GM18498 (cell line): ENCODE data around the gene ASB4.
"Not testable (repeated sequence)": the region's sequence is repeated elsewhere in the genome, so short reads cannot be mapped to it uniquely, and the experiment has no call there.

ENCODE experiments used
- ATAC-seq: cut with Tn5 transposase; IDR thresholded peaks from one replicate; pipeline ENCODE4 v1.9.1; 2021; ENCODE audit warnings: mild to moderate bottlenecking, moderate library complexity; ENCODE audit not compliant: unreplicated experiment

The ASB4 gene

DNA sequence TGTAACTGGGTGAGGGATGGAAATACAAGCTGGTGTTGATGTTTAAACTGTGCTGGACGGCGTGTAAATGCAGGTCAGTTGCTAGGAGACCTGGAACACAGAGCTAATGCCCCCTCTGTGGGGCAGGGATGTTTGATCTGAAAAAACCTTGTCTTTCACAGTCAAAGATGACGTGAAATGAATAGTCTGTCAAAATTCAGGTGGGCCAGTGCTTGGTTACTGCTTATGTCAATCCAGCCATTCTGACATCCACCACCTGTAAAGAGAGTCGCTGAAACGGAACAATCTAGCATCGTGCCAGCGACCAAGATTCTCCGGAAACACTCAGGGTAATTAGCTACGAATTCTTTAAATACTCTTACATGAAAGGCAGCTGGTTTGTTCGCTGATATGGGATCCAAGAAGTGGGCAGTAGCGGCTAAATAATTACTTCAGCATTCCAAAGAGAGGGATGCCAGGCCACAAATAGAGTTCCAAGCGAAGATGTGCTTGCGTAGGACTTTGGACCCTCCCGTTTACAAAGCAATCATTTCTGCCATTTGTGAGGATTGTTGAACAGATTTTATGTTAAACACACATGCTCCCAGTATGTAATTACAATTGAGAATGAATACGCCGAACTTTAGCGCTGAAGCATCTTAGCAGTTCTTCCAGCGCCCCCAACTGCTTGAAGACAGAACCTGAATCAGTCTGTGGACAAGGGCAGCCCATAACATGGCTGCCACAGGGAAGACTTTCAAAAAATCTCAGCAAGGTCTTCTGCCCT is 7.3 kb upstream of the ASB4 start:
- ATAC-seq, result no peak

DNA sequence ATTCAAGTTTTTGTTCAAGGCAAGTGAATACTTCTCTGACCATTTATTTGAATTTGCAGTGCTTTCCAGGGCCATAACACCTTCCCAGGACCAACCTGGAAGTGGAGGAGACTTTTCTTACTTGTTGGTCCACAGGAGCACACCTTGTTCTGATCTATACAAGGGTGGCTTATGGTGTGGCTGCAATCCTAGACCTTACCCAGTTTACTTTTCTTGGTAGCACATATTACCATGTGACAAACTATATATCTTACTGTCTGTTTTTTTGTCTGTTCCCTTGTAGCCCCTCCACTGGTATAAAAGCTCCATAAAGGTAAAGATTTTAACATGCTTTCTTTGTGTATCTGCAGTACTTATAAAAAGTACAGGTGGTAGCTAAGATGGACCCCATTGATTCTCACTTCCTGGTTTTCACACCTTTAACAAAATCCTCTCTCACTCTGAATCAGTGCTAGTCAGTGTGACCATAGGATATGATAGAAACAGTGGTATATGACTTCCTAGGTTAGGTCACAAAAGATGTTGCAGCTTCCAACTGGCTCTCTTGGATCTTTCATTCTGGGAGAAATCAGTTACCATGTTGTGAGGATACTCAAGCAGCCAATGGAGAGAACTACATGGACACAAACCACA is 5.6 kb upstream of the ASB4 start:
- ATAC-seq, result peak; percentile 72

DNA sequence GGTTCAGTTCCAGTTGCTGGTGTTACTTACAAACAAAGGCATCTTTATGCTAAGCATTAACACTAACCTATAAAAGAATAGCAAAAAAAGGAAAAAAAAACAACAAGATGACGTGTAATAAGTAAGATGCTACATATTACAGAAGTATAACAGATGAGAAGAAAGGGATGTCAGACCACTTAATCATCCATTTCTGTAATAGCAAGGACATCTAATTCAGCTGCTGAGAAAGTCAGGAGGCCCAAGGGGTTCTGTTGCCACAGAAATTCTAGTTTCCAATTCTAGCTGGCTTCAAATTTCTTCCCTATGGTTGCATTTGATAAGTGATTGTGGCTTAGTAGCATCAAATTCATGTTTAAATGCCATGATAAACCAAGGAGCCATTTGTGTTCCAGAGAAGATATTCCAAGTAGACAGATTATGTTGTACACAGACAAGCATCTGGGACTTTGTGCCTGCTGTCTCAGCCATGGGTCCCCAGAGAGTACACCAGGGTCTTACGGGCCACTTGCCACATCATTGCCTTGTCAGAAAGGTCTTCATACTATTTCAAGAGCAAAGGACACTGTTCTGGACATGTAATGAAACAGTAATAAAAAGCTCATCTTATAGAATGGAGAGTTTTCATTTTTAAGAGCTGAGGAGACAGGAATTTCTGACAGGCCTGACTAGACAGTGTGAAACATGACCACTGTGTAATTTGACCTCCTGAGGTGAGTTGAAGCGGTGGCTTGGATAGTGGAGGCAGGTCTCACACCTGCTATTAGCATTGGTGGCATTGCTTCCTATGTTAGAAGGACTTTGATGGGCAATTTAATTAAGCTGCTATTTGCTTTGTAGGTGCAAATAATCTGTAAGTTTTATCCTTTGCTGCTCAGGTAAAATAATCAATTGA is 4.2 kb upstream of the ASB4 start:
- ATAC-seq, result no peak

DNA sequence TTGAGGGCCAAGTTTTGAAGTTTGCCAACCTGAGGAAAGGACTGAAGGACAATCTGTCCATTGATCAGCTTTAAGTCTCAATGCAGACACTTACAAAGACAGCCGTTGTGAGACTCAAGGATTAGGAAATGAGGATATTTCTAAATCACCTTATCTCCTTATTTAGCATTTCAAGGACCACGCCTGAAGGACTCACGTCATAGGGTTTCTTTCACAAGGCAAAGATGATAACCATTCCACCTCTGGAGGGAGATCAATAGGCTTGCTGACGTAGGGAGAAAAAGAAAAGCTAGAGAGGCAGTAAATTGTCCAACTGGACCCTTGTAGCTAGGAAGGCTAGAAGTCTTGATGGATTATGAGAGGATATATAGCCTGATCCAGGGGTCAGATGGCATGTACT is 3.3 kb upstream of the ASB4 start:
- ATAC-seq, result no peak

DNA sequence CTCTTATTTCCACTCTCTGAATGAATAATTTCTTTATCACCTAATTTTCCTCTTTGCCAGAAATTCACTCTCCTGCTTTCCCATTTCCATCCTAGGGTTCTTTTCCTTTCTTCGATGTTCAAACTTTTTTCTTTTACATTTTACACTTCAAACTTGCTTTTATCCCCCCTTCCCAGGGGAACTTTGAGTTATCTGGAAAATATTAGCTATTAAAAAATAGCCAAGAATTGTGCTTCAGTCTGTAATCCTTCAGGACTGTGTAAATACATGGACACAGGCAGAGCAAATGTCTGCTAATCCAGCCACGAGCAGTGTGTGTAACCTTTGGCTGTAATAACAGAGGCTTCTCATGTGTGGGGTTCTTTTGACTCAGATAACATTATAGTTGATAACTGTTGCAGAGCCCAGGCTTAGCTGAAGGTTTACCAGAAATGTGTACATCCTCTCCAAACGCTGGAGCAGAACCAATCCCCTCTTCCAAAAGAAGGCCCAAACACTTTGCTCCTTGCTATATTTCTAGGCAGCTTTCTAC is 4.6 kb downstream of the ASB4 start:
- no peak for ATAC-seq

DNA sequence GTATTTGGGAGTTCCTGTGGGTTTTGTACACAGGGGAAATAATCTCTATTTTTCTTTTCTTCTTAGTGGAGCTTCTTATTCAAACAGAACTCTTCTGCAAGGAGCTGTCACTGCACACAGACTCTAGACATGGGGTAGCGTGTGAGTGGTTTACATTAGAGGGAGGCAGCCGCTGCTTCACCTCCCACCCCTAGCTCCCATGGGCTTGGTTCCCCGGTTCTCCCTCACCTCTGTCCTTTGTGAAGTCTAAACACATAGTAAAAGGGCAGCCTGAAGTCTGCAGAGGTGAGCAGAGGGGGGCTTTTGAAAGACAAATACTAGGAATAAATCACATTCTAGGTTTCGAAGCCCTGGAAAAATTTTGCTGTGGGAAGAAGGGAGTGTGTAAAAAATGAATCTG is 5.5 kb downstream of the ASB4 start:
- no peak for ATAC-seq

DNA sequence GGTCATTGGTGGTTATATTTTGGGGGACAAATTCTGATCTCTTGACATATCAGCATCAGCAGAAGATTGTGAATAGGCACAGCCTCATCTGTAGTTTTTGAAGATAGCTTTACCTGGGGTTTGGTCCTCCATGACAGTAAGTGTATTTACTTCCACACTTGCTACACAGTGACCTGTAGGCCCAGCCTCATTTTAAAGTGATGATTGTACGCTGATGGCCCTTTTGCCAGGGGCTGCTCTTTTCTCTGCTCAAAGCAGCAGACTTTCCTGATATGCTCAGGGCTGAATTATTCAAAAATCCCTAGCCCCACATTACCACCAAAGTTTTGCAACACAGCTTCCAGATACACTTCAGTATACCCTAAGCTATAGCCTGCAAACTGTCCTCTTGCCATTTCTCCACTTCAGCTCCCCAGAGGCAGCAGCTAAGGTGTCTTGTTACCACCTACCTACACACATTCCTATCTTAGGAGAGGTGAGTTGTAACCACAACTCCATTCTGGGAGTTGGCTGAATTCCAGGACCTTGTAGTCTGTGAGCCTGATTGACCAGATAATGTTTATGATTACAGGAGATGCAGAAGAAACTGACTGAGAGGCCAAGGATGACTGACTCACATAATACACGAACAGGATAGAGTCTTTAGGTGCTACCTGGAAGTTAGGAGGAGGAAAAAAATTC is 6.0 kb downstream of the ASB4 start:
- no peak for ATAC-seq

DNA sequence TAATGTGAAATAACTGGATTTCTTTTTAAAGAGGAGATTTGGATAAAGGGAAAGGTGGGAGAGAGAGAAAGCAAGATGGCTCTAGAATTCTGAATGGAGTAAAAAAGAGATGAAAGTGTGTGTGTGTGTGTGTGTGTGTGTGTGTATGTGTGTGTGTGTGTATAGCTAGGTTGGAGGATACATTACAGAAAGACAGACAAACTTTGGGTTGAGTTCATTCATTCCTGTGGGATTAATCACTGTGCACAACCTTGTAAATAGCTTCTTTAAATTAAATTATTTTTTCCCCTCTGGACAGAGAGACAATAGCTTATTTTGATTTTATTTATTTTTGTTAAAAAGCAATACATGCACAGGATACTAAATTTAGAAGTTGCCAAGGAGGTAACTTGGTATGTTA is 7.5 kb downstream of the ASB4 start:
- no peak for ATAC-seq

DNA sequence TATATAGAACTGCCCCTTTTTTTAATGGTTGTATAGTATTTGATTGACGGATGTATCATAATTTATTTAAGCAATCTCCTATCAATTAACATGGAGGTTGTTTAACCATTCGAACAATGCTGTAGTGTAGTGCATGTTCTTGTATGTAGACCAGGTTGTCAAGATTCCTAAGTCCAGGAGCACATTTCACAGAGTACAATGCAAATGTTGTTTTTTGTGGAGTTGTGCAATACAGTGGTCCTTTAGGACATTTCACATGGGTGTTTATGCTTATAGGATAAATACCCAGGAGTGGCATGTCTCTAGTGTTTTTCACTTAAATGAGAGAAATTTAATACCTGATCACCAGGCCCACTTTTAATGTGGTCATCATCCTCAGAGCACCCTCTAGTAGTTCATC is 8.1 kb downstream of the ASB4 start:
- ATAC-seq, result no peak

DNA sequence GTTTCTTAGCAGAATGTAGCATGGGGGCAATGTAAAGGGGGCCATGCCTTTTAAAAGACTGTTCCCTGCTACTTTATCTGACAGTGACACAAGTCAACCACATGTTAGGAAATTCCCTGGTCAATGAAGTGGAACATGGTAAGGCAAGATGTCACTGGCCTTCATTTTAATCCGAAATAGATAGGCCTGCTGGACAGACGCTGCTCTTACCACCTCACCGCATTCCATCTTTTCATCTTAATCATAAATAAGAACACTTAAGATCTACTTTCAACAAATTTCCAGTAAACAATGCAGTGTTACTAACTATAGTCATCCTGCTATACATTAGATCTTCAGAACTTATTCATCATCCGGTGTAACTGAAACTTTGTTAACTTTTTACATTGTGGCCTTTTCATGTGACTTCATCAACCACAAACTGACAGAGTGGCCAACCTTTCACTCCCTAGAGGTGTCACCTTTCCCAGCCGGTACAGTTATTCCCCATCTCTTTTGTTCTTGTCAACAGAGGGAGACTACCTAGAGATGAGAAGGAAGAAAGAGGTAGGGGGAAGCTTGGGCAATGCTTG is 15.6 kb downstream of the ASB4 start:
- ATAC-seq, result peak; percentile 91

DNA sequence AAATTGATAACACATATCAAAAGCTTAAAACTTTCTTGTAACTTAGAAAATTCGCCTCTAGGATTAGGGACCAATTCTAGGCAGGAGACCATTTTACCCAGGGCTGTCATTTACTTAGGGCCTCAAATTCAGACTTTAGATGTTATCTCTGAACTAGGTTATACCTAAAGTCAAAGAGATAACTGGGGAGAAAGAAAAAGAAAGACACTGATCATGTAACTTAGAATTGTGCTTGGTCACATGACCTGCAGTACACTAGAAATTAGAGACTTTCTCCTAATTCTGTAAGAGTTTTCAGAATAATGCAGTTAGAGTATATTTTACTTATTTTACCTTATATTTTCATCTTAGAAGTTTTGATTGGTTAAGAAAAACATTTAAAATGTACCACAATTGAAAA is 16.7 kb downstream of the ASB4 start:
- ATAC-seq, result no peak

DNA sequence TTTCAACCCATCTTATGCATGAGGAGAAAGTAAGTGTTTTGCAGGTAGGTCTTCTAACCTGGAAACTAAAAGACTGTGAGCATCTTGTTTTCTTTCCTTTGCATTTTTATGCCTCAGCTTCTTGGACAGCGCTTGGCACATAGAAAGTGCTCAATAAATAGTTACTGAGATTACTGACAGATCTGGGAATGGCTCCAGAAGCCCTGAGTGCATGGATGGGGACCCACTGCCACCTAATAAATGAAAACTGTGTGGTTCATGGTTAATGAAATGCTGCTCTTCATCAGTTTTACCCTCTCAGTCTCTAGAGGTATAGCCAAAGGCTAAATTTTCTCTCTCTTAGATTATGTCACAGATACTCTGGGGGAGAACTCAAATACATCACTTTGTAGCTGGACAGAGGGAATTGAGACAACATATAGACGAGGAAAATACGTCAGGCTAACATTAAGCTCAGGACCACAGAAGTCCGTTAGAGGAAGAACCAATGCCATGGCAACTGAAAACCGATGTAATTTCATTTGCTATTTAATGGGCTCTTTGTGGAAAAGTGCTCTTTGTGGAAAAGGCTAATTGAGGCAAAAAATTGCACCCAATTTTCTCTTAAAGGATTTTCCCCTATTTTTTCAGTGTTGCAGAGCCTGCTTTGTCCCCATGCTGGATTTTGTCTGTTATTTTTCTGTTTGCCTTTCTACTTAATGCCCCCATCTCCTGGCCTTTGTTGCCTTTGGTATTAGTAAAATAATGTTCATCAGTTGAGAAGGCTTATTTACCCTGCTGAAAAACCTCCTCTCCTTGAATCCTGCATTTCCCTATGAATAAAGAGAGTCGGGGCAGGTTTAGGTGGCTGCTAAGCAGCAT is 17.8 kb downstream of the ASB4 start:
- ATAC-seq, result no peak

DNA sequence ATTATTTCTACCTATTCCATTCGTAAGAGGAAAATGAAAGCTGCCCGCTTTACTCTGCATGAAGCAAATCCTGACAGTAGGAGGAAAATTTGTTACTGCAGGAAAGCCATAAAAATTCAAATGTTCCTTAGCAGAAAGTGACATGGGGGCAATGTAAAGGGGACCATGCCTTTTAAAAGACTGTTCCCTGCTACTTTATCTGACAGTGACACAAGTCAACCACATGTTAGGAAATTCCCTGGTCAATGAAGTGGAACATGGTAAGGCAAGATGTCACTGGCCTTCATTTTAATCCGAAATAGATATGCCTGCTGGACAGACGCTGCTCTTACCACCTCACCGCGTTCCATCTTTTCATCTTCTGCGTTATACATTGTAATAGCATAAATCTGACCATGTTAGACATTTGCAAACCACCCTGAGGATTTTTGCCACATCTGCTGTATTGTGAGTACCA is 18.4 kb downstream of the ASB4 start:
- not testable (repeated sequence) for ATAC-seq

DNA sequence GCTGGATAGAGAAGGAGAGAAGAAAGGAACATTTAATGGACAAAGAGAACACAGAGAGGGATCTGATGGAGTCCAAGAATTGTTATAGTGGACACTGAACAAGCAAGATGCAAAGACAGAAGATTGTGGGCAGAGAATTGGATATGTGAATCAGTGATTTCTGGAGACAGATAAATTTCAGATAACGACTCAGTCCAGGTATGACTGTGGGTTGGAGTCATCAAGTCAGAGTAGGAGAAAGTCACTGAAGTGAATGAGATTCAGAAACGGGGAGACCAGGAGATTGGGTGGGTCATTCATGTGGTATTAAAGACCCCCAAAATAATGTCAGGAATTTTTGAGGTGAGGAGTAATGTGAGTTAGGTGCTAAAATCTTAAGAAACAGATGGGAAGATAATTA is 23.0 kb downstream of the ASB4 start:
- no peak for ATAC-seq

DNA sequence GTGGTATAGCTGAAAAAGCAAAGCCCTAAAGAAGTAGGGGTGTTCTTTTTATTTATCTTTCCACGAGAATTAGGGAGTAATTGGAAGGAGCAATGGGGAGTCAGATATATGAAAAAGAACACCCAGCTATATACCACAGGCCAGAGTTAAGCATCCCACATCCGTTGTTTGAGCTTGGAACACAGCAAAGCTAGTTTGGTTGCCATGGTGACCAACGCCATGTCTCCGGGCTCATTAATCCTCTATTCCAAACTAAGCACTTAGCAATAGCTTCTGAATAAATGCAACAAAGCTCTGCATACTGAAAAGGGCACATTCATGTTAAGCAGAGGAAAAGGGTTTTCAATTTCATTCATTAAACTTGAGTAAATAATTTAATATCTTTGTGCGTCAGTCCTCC is 23.5 kb downstream of the ASB4 start:
- no peak for ATAC-seq

DNA sequence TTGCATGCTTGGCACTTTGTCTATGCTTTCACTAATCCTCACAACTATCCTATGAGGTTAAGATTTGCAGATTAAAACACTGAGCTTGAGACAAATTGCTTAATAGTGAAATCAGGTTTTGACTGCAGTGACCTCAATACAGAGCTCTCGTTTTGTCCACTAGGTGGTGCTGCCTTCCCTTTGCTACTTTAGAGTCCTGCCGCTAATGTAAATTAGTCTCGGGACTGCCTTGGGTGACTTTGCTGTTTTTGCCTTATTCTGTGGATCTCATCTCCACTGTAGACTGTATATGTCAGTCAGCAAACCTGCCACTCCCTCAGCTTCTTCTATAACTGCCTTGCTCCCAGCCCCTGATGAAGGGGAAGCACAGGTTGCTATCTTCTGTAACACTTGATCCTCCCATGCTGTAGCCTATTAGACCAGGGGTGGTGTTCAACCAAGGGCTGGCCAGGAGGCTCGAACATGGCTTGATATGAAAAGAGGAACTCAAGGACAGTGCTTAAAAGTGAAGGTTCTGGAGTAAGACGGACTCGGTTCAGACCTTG is 26.0 kb downstream of the ASB4 start:
- ATAC-seq, result peak; percentile 92

DNA sequence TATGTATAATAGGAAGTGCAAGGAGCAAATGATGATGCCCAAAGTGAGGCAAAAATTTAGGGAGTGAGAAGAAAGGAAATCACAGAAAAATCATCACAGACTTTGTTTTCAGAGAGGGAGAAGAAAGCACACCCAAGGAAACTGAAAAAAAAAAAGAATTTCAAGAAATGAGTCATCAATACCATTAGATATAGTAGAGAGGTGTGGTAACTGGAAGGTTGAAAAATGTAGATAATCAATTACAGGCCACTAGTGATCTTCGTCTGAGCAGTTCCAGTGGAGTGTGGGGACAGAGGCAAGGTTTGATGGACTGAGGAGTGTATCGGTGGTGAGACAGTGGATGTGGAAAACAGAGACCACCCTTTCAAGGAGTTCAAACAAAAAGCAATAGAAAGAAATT is 31.7 kb downstream of the ASB4 start:
- peak; percentile 76 for ATAC-seq

DNA sequence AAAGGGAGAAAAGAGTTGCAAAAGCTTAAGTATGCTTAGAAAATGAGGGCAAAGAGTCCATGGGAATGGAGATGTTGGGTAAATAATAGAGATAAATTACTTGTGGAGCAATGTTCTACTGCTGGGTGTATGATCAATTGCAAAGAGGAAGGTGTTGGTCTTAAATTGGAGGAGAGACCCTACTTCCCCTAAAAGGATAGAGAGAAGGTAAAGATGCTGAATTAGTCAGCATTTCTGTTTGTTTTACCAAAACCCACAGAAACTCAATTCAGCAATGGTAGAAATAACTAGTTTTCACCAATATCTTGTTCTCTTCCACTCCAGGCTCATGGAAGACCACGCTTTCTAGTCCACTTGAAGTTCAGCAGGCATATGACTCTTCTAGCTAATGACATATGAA is 32.1 kb downstream of the ASB4 start:
- ATAC-seq, result peak; percentile 39

DNA sequence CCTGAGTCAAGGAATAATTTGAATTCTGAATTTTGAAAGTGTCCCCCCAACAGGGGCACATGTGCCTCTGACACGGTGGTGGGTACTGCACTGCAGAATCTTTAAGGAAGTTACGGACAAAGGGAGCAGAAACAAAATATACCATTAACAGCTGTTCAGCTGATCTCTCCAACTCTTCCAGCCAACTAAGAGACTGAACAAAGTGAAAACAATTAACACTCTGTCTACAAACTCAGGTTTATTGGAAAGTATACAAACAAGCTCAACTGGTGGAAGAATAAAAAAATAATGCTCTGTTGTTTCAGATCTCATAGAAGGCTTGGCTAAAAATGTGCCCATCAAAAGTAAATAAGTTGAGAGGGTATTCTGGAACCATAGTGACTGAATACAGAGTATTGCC is 34.4 kb downstream of the ASB4 start:
- no peak for ATAC-seq
